CD4-positive, alpha-beta memory T cell (primary cell): ENCODE measurements around the gene KISS1R. TPM values are rescaled to one million over a fixed set of nuclear protein-coding genes. Genes with fewer than 3 reads are reported as not detected.

Source experiments
- CTCF ChIA-PET: fragments of 350-600 bp; sonication (Branson Sonifier 250); formaldehyde crosslinking; loops from one replicate; lab custom pipeline; 2021; ENCODE audit warnings: inconsistent platforms; ENCODE audit not compliant: partially characterized antibody; lab: Charles Lee
- POLR2A ChIA-PET: fragments of 350-600 bp; sonication (Branson Sonifier 250); formaldehyde crosslinking; loops from one replicate; lab custom pipeline; 2021; ENCODE audit not compliant: partially characterized antibody; lab: Charles Lee
- DNase-seq, 5 donors: peaks; one replicate each; pipeline versions ENCODE4 v3.0.0 to v3.0.0-alpha.2; 2020 to 2022; ENCODE audit warnings: mixed read lengths in 1 of 5
- H3K27ac ChIP-seq: one replicate; pipeline ENCODE4 v1.7.0; 2013; ENCODE audit warnings: low read depth, low read length
- H3K27me3 ChIP-seq: 2 replicates; pipeline ENCODE4 v1.7.0; 2013; ENCODE audit warnings: mild to moderate bottlenecking, low read length, moderate library complexity; ENCODE audit not compliant: insufficient read depth
- H3K36me3 ChIP-seq: 2 replicates; pipeline ENCODE4 v1.7.0; 2013; ENCODE audit warnings: mild to moderate bottlenecking, low read length, moderate library complexity; ENCODE audit not compliant: insufficient read depth
- H3K4me1 ChIP-seq: 2 replicates; pipeline ENCODE4 v1.7.0; 2013; ENCODE audit warnings: mild to moderate bottlenecking, low read length, moderate library complexity; ENCODE audit not compliant: insufficient read depth
- H3K4me3 ChIP-seq, 2 donors: one replicate each; pipeline ENCODE4 v1.7.0; 2013; ENCODE audit warnings: low read length in 2 of 2, mild to moderate bottlenecking in 1 of 2
- H3K9me3 ChIP-seq, 2 donors: one replicate each; pipeline ENCODE4 v1.7.0; 2013; ENCODE audit warnings: low read length in 2 of 2, control low read depth in 1 of 2; ENCODE audit not compliant: control insufficient read depth in 1 of 2
- H3K27ac Mint-ChIP-seq, 7 donors: one replicate each; pipeline ENCODE4 v1.8.0; 2020 to 2021; ENCODE audit warnings: mixed read lengths in 7 of 7, mild to moderate bottlenecking in 6 of 7, inconsistent platforms in 3 of 7, moderate library complexity in 3 of 7
- H3K27me3 Mint-ChIP-seq, 2 donors: one replicate each; pipeline ENCODE4 v1.8.0; 2020 to 2021; ENCODE audit warnings: mixed read lengths in 2 of 2
- H3K36me3 Mint-ChIP-seq, 2 donors: one replicate each; pipeline ENCODE4 v1.8.0; 2020 to 2021; ENCODE audit warnings: mixed read lengths in 2 of 2, inconsistent platforms in 1 of 2, mild to moderate bottlenecking in 1 of 2
- H3K4me1 Mint-ChIP-seq, 4 donors: one replicate each; pipeline ENCODE4 v1.8.0; 2020 to 2021; ENCODE audit warnings: mixed read lengths in 4 of 4, mild to moderate bottlenecking in 1 of 4
- H3K4me3 Mint-ChIP-seq, 8 donors: one replicate each; pipeline ENCODE4 v1.8.0; 2020 to 2021; ENCODE audit warnings: mixed read lengths in 8 of 8, mild to moderate bottlenecking in 7 of 8, moderate library complexity in 6 of 8, inconsistent platforms in 3 of 8
- H3K9me3 Mint-ChIP-seq, 8 donors: one replicate each; pipeline ENCODE4 v1.8.0; 2020 to 2021; ENCODE audit warnings: mixed read lengths in 8 of 8, mild to moderate bottlenecking in 5 of 8, inconsistent platforms in 3 of 8, moderate library complexity in 1 of 8
- intact Hi-C: fragments of 100-400 bp; cut with micrococcal nuclease; formaldehyde crosslinking; loops from one replicate; pipeline ENCODE4 v1.15.1; 2023
- polyA plus RNA-seq, 2 donors: library from polyadenylated mRNA; unstranded; fragments of 300-500 nt; fragmentation: Illumina TruSeq; gene quantifications; one replicate each; pipeline ENCODE4 v1.2.3, GENCODE V29; 2021
- total RNA-seq, 2 experiments: library from RNA; stranded (reverse); gene quantifications; one replicate each; pipeline ENCODE4 v1.2.3, GENCODE V29; 2021

Gene KISS1R
- total and polyA plus RNA-seq, 4 experiments from 2014 or later = 0.59 to 1.2 (median 0.69) TPM

DNA sequence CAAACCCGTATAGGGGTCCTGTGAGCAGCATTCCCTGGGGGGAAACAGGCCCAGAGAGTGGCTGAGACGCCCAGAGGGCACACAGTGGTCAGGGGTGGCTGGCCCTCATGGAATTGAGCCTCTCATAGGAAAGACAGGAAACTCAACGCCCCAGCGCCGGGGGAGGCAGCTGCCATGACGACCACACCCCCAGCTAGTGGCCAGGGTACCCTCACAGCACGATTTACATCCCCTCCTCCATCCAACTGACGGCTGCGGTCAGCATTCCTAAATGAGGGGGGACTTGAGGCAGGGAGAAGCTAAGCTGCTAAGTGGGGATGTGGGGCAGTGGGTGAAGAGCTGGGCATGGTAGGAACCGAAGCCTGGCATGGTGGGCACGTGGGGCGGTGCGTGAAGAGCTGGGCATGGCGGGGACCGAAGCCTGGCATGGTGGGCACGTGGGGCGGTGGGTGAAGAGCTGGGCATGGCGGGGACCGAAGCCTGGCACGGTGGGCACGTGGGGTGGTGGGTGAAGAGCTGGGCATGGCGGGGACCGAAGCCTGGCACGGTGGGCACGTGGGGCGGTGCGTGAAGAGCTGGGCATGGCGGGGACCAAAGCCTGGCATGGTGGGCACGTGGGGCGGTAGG is 34.1 kb upstream of the KISS1R start:
- no peak overlapping the region for H3K4me3 ChIP-seq
- Mint-ChIP-seq H3K27me3 (no peaks in the 10 kb centered on the region), H3K9me3 (no peaks in the 10 kb centered on the region), H3K4me1 (peaks cover 0 to 9% (median 0%) of the 10 kb centered on the region in 4 donors), H3K4me3 (no peak overlapping the region), H3K36me3 (peaks cover 6 to 19% of the 10 kb centered on the region in 2 donors), H3K27ac (no peak overlapping the region)
- no peak for DNase-seq
- intact Hi-C loops = no loop called here
- peaks cover 35% of the 10 kb centered on the region for H3K36me3 ChIP-seq
- H3K27me3 ChIP-seq = no peaks in the 10 kb centered on the region
- POLR2A ChIA-PET = interaction anchor here (0.8 to 9.0 kb wide), 4 partner anchors 11 to 36 kb away, joined by 4 to 47 read pairs (median 5); partner anchors contain the start of genes MED16 and RNU6-9
- H3K4me1 ChIP-seq = peaks cover 11% of the 10 kb centered on the region
- CTCF ChIA-PET = interaction anchor here (1.0 kb wide), 1 partner anchor 20 kb away, joined by 4 read pairs; no protein-coding TSS in a partner anchor
- no peak overlapping the region for H3K27ac ChIP-seq
- no peaks in the 10 kb centered on the region for H3K9me3 ChIP-seq

DNA sequence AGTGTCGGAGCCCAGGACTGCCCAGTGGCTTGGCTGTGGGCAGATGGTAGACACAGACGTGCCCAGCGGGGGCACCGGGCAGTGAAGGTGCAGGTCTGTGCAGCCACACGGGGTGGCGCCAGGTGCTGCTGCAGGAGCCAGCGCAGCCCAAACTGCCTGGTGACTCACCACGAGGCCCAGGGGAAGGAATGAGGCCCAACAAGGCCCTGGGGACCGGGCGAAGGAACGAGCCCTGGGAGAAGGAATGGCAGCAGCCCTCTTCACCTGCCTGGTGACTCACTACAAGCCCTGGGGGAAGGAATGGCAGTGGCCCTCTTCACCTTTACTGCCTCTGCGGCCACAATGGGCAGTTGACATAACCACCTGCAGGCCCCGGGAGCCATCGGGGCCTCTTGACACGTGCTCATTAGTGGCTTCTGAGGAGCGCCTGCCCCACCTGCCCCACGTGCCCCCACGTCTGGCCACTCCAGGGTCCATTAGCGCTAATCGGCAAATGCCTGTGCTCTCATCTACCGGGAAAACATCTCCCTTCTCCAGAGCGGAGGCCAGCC is 33.4 kb upstream of the KISS1R start:
- no peak overlapping the region for H3K4me3 ChIP-seq
- H3K27me3 ChIP-seq = no peaks in the 10 kb centered on the region
- intact Hi-C loops = no loop called here
- ChIA-PET CTCF (interaction anchor here (1.0 kb wide), 1 partner anchor 20 kb away, joined by 4 read pairs; no protein-coding TSS in a partner anchor), POLR2A (interaction anchor here (1.2 to 1.6 kb wide), 2 partner anchors 11 to 25 kb away, joined by 4 to 6 read pairs; no protein-coding TSS in a partner anchor)
- Mint-ChIP-seq H3K4me3 (no peak overlapping the region), H3K4me1 (peaks cover 0 to 15% (median 0%) of the 10 kb centered on the region in 4 donors), H3K9me3 (no peaks in the 10 kb centered on the region), H3K27me3 (no peaks in the 10 kb centered on the region), H3K27ac (no peak overlapping the region), H3K36me3 (peaks cover 6 to 19% of the 10 kb centered on the region in 2 donors)
- no peaks in the 10 kb centered on the region for H3K9me3 ChIP-seq
- H3K36me3 ChIP-seq = peaks cover 38% of the 10 kb centered on the region
- H3K27ac ChIP-seq = no peak overlapping the region
- peaks cover 15% of the 10 kb centered on the region for H3K4me1 ChIP-seq
- DNase-seq = no peak

DNA sequence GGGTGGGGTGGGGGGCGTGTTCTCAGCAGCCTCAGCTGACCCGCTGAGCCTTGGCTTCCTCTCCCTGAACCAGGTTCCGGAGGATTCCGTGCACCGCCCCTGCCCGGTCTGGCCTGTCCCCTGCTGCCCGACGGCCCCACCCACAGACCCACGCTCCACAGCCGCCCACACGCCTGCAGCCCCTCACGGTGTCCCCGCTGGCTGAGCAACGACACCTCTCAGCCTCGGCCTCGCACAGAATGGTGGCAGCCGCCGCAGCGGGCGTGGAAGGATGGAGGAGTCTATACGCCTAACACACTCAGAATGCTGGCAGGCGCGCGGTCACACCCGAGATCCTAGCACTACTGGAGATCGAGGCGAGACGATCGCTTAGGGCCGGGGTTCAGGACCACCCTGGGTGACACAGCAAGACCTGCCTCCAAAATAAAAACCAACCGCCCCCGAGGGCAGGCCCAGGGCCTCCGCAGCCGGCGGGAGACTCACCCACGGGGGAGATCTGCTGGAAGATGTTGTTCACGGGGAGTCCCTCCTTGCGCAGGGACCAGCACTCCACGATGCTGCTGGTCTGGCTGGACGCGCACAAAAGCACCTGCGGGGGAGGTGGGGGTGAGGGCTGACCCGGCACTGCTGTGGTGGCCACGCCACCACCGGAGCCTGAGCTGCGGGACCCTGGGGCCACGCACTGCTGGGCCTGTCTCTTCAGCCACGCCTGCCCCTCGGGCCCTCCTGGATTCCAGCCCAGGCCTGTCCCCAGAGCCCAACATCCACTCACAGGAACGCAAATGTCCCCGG is 32.5 kb upstream of the KISS1R start:
- peaks cover 20% of the 10 kb centered on the region for H3K4me1 ChIP-seq
- H3K4me3 ChIP-seq = no peak overlapping the region
- H3K27me3 ChIP-seq = no peaks in the 10 kb centered on the region
- ChIA-PET CTCF (no interaction called here), POLR2A (no interaction called here)
- H3K27ac Mint-ChIP-seq = no peak overlapping the region
- no peak for DNase-seq
- H3K4me3 Mint-ChIP-seq = no peak overlapping the region
- H3K27ac ChIP-seq = no peak overlapping the region
- intact Hi-C loops = no loop called here
- H3K36me3 ChIP-seq = peaks cover 42% of the 10 kb centered on the region
- H3K27me3 Mint-ChIP-seq = no peaks in the 10 kb centered on the region
- H3K36me3 Mint-ChIP-seq = peaks cover 0 to 23% of the 10 kb centered on the region in 2 donors
- peaks cover 0 to 18% (median 0%) of the 10 kb centered on the region in 4 donors for H3K4me1 Mint-ChIP-seq
- no peaks in the 10 kb centered on the region for H3K9me3 ChIP-seq
- no peaks in the 10 kb centered on the region for H3K9me3 Mint-ChIP-seq

DNA sequence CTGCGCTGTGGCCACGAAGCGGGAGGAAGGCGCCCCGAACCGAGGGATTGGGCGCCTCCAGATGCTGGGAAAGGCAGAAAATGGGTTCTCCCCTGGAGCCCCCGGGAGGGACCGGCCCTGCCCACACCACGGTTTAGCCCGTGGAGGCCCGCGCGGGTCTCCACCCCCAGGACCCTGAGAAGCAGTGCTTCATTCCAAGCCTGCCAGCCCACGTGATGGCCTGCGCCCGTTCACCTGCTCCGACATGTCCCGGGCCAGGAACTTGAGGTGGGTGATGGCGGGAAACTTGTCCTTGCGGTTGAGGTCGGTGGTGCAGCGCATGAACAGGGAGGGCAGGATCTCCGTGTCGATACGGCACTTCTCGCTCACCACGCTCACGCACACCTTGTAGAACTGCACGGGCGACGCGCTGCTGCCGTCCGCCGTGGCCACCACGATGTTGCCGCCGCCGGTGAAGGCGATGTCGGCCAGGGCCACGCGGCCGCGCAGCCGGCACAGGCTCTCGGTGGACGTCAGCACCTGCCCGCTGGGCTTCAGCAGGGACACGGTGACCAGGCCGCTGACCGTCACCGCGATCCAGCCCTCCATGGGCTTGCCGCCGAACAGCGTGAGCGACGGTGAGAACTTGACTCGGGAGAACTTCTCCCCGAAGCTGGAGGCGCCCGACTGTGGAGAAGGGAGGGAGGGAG is 31.5 kb upstream of the KISS1R start:
- Mint-ChIP-seq H3K36me3 (peaks cover 0 to 25% of the 10 kb centered on the region in 2 donors), H3K9me3 (no peaks in the 10 kb centered on the region), H3K4me3 (no peak overlapping the region), H3K4me1 (peaks cover 0 to 22% (median 0%) of the 10 kb centered on the region in 4 donors), H3K27ac (peak overlapping the region in 1 of 7 donors; percentile 55), H3K27me3 (no peaks in the 10 kb centered on the region)
- H3K9me3 ChIP-seq = no peaks in the 10 kb centered on the region
- H3K27ac ChIP-seq = no peak overlapping the region
- ChIA-PET CTCF (no interaction called here), POLR2A (no interaction called here)
- peaks cover 42% of the 10 kb centered on the region for H3K36me3 ChIP-seq
- no peak for DNase-seq
- intact Hi-C loops = no loop called here
- H3K4me1 ChIP-seq = peaks cover 20% of the 10 kb centered on the region
- H3K27me3 ChIP-seq = no peaks in the 10 kb centered on the region
- no peak overlapping the region for H3K4me3 ChIP-seq

DNA sequence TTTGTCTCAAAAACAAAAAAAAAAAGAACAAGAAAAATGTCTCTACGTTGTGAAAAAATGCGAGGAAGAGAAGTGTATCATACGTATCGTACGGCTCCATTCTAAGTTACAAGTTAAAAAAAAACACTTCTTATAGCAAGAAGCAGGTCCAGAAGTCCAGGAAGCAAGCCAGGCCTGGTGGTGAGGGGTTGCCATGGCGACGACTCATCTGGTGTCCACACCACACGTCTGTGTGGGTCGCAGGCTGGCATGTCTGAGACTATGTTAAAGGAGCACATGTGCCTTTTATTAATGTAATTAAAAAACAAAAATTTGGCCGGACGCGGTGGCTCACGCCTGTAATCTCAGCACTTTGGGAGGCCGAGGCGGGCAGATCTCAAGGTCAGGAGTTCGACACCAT is 30.1 kb upstream of the KISS1R start:
- CTCF ChIA-PET = no interaction called here
- H3K27ac ChIP-seq = no peak overlapping the region
- intact Hi-C loops = no loop called here
- peaks cover 22% of the 10 kb centered on the region for H3K4me1 ChIP-seq
- no peak for DNase-seq
- Mint-ChIP-seq H3K36me3 (peaks cover 0 to 24% of the 10 kb centered on the region in 2 donors), H3K4me3 (no peak overlapping the region), H3K4me1 (peaks cover 0 to 29% (median 3%) of the 10 kb centered on the region in 4 donors), H3K9me3 (no peaks in the 10 kb centered on the region), H3K27me3 (no peaks in the 10 kb centered on the region), H3K27ac (no peak overlapping the region)
- H3K27me3 ChIP-seq = no peaks in the 10 kb centered on the region
- POLR2A ChIA-PET = no interaction called here
- no peak overlapping the region for H3K4me3 ChIP-seq
- H3K36me3 ChIP-seq = peaks cover 29% of the 10 kb centered on the region
- no peaks in the 10 kb centered on the region for H3K9me3 ChIP-seq

DNA sequence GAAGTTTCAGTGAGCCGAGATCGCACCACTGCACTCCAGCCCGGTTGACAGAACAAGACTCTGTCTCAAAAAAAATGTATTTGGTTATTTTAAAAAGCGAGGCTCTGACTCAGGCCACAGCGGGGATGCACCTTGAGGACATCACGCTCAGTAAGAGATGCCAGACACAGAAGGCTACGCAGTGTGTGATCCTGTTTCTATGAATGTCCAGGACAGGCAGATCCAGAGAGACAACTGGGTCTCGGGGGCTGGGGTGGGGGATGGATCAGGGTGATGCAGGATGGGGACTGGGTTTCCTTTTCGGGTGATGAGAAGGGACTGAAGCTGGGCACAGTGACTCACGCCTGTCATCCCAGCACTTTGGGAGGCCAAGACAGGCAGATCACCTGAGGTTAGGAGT is 29.5 kb upstream of the KISS1R start:
- H3K27ac Mint-ChIP-seq = peak overlapping the region in 2 of 7 donors; percentile 50 to 95
- H3K4me1 Mint-ChIP-seq = peaks cover 0 to 29% (median 3%) of the 10 kb centered on the region in 4 donors
- intact Hi-C loops = no loop called here
- no peaks in the 10 kb centered on the region for H3K9me3 Mint-ChIP-seq
- peaks cover 0 to 26% of the 10 kb centered on the region in 2 donors for H3K36me3 Mint-ChIP-seq
- Histone ChIP-seq H3K27me3 (no peaks in the 10 kb centered on the region), H3K9me3 (no peaks in the 10 kb centered on the region), H3K4me3 (no peak overlapping the region), H3K27ac (no peak overlapping the region), H3K36me3 (peaks cover 27% of the 10 kb centered on the region), H3K4me1 (peaks cover 26% of the 10 kb centered on the region)
- H3K27me3 Mint-ChIP-seq = no peaks in the 10 kb centered on the region
- ChIA-PET POLR2A (no interaction called here), CTCF (interaction anchor here (1.3 kb wide), 1 partner anchor 24 kb away, joined by 4 read pairs; no protein-coding TSS in a partner anchor)
- DNase-seq = no peak
- H3K4me3 Mint-ChIP-seq = peak overlapping the region in 1 of 8 donors; percentile 29
